ENCODE measurements around the gene DPEP2NB. TPM values are rescaled to one million over a fixed set of nuclear protein-coding genes. Genes with fewer than 3 reads are reported as not detected.

DPEP2NB gene
- total RNA-seq, 6 donors from 2014 or later, result not detected

DNA sequence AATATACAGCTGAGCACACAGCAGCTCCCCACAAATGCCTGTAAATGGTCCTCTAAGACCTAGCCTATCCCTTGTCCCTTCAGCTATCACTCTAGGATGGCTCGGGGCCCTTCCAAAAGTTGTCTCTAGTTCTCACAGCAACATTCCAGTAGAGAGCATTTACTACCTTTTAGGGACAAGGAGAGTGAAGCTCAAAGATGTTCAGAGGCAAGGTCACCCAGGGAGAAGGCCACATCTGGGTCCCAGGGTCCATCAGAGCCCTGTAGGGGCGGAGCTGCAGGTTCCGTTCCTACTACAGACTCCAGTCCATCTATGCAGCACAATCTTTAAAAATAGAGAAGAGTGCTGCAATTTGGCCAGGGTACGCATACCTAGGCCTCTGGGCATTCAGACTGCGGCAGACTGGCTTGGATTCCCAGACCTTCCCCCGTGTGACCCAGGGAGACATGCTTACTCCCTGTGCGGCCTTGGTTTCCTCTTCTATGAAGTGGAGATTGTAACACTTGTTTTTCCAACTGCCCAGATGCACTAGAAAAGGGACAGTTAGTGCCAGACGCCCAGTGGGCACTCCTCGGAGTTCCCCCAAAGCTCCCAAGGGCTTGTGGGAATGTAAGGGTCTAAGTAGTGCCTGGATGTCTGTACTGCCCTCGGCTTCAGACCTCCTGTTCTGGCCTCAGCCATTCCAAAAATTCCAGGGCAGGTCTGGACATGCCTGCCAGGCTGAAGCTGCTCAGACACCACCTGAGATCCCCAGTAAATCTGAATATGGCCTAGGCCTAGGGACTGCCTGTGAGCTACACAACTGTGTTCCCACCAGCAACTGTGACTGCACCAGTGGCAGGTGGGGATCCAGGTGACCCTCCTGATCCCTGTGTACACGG lies 49.8 kb downstream of the DPEP2NB start:
- H3K36me3 ChIP-seq, result peaks cover 0 to 31% (median 22%) of the 10 kb centered on the region in 4 donors
- H3K4me3 ChIP-seq, result peak overlapping the region in 3 of 4 donors; percentile 74 to 99 (median 78)
- peaks cover 50 to 74% (median 57%) of the 10 kb centered on the region in 4 donors for H3K4me1 ChIP-seq
- ATAC-seq (ENCODE audit: low FRiP score in 2 of 2) (no peak), DNase-seq (no peak)
- H3K27me3 ChIP-seq, result no peaks in the 10 kb centered on the region
- H3K9me3 ChIP-seq, result no peaks in the 10 kb centered on the region
- TF ChIP-seq EP300 (IDR thresholded peaks at IDR 0.05) (no peak), POLR2AphosphoS5 (IDR thresholded peaks at IDR 0.05) (no peak), POLR2A (IDR thresholded peaks at IDR 0.05) (no peak), CTCF (IDR thresholded peaks at IDR 0.05) (no peak)
- H3K27ac ChIP-seq, result peak overlapping the region; percentile 90 to 98 (median 96)
- WGBS, 2 donors, result 69 to 73% methylated on average over 8 of the region's 11 CpGs

- Histone ChIP-seq H3K4me3 (no peak overlapping the region), H3K27me3 (no peaks in the 10 kb centered on the region), H3K9me3 (no peaks in the 10 kb centered on the region), H3K36me3 (peaks cover 0 to 43% (median 30%) of the 10 kb centered on the region in 4 donors), H3K27ac (peak overlapping the region; percentile 41 to 98 (median 96)), H3K4me1 (peaks cover 62 to 86% (median 67%) of the 10 kb centered on the region in 4 donors)
- ATAC-seq (ENCODE audit: low FRiP score in 2 of 2) (no peak), DNase-seq (no peak)
- 82 to 88% methylated on average over 6 of the region's 6 CpGs for WGBS, 2 donors
- no peak for TF ChIP-seq CTCF (IDR thresholded peaks at IDR 0.05)
- no peak for TF ChIP-seq POLR2AphosphoS5 (IDR thresholded peaks at IDR 0.05)
- no peak for TF ChIP-seq EP300 (IDR thresholded peaks at IDR 0.05)
- no peak for TF ChIP-seq POLR2A (IDR thresholded peaks at IDR 0.05)
Observed at GRCh38 chr16:67964477-67965131, 51.1 kb downstream of the DPEP2NB start.

- DNase-seq (peak in 1 of 2 donors; percentile 78), ATAC-seq (ENCODE audit: low FRiP score in 2 of 2) (no peak)
- WGBS, 2 donors, result 76 to 80% methylated on average over 15 to 31 of the region's 32 CpGs
- peaks cover 70 to 86% (median 71%) of the 10 kb centered on the region in 4 donors for H3K4me1 ChIP-seq
- no peaks in the 10 kb centered on the region for H3K27me3 ChIP-seq
- TF ChIP-seq POLR2A (IDR thresholded peaks at IDR 0.05) (no peak), CTCF (IDR thresholded peaks at IDR 0.05) (no peak), POLR2AphosphoS5 (IDR thresholded peaks at IDR 0.05) (peak in 1 of 2 donors; percentile 15), EP300 (IDR thresholded peaks at IDR 0.05) (no peak)
- no peaks in the 10 kb centered on the region for H3K9me3 ChIP-seq
- peaks cover 0 to 51% (median 34%) of the 10 kb centered on the region in 4 donors for H3K36me3 ChIP-seq
- peak overlapping the region; percentile 41 to 97 (median 52) for H3K27ac ChIP-seq
- peak overlapping the region in 1 of 4 donors; percentile 6 for H3K4me3 ChIP-seq
Observed at GRCh38 chr16:67963662-67964321, 51.9 kb downstream of the DPEP2NB start.

Small RNAs within 50 kb of the gene (small RNA-seq; reads per million reads assigned to genes)
- 0 reads per million in 4 donors for gene RNU6-359P

Other genes with a start within 250 kb of the DPEP2NB start
- 10 to 100 TPM in 5 of 6 donors, 1 to 10 TPM in 1; 6.5 to 50.3 (median 17.0) TPM for gene RANBP10, start 209.4 kb downstream of the DPEP2NB start, total RNA-seq
- 10 to 100 TPM in 1 of 6 donors, 1 to 10 TPM in 4, under 1 TPM in 1; 0.66 to 13.1 (median 4.4) TPM for gene TSNAXIP1, start 209.0 kb downstream of the DPEP2NB start, total RNA-seq
- gene THAP11, start 173.6 kb downstream of the DPEP2NB start, total RNA-seq, result 10 to 100 TPM; 28.3 to 66.3 (median 34.3) TPM
- gene NUTF2, start 169.0 kb downstream of the DPEP2NB start, total RNA-seq, result 100 to 1,000 TPM in 2 of 6 donors, 10 to 100 TPM in 4; 50.2 to 203 (median 78.3) TPM
- gene CENPT, start 168.2 kb downstream of the DPEP2NB start, total RNA-seq, result 100 to 1,000 TPM in 1 of 6 donors, 10 to 100 TPM in 5; 30.6 to 201 (median 50.6) TPM
- 100 to 1,000 TPM in 1 of 6 donors, 10 to 100 TPM in 5; 41.6 to 101 (median 65.0) TPM for gene EDC4, start 142.9 kb downstream of the DPEP2NB start, total RNA-seq
- 1 to 10 TPM in 5 of 6 donors, not detected in 1; 1.6 to 4.2 (median 2.3) TPM for gene NRN1L, start 131.0 kb downstream of the DPEP2NB start, total RNA-seq
- 10 to 100 TPM; 21.9 to 36.5 (median 31.5) TPM for gene PSKH1, start 122.7 kb downstream of the DPEP2NB start, total RNA-seq
- gene CTRL, start 84.0 kb downstream of the DPEP2NB start, total RNA-seq, result 1 to 10 TPM; 1.6 to 4.2 (median 2.4) TPM
- 100 to 1,000 TPM in 1 of 6 donors, 10 to 100 TPM in 5; 48.2 to 106 (median 60.6) TPM for gene PSMB10, start 79.1 kb downstream of the DPEP2NB start, total RNA-seq
- gene LCAT, start 71.8 kb downstream of the DPEP2NB start, total RNA-seq, result 100 to 1,000 TPM in 1 of 6 donors, 10 to 100 TPM in 5; 21.9 to 117 (median 26.1) TPM
- gene SLC12A4, start 47.3 kb downstream of the DPEP2NB start, total RNA-seq, result 100 to 1,000 TPM in 3 of 6 donors, 10 to 100 TPM in 3; 54.6 to 276 (median 98.3) TPM
- 1 to 10 TPM in 1 of 6 donors, under 1 TPM in 3, not detected in 2; 0.15 to 1.0 (median 0.30) TPM for gene DPEP3, start 35.4 kb downstream of the DPEP2NB start, total RNA-seq
- gene DPEP2, start 16.4 kb downstream of the DPEP2NB start, total RNA-seq, result 10 to 100 TPM in 5 of 6 donors, 1 to 10 TPM in 1; 7.1 to 56.6 (median 23.0) TPM
- 10 to 100 TPM in 4 of 6 donors, 1 to 10 TPM in 2; 4.4 to 13.2 (median 12.1) TPM for gene DDX28, start 7.3 kb upstream of the DPEP2NB start, total RNA-seq
- 10 to 100 TPM; 12.7 to 28.3 (median 16.8) TPM for gene DUS2, start 7.4 kb upstream of the DPEP2NB start, total RNA-seq
- 10 to 100 TPM; 49.1 to 95.3 (median 68.0) TPM for gene NFATC3, start 69.5 kb upstream of the DPEP2NB start, total RNA-seq
- 100 to 1,000 TPM in 1 of 6 donors, 10 to 100 TPM in 5; 54.2 to 102 (median 64.4) TPM for gene ESRP2, start 220.2 kb upstream of the DPEP2NB start, total RNA-seq
- 10 to 100 TPM; 25.6 to 84.8 (median 57.5) TPM for gene PLA2G15, start 229.5 kb upstream of the DPEP2NB start, total RNA-seq
- gene SLC7A6, start 248.6 kb upstream of the DPEP2NB start, total RNA-seq, result 100 to 1,000 TPM in 1 of 6 donors, 10 to 100 TPM in 5; 44.9 to 109 (median 49.5) TPM

All from upper lobe of left lung (tissue), 6 donors.